HL-60 (cell line): ENCODE measurements around the gene DLX6.

ENCODE experiments used
- DNase-seq, 2 experiments: peaks; one replicate each; pipeline ENCODE4 v3.0.0-alpha.2; 2010 to 2020; ENCODE audit warnings: low read depth in 1 of 2, low spot score in 1 of 2
- H3K27ac ChIP-seq: fragments of 250-450 bp; sonication (Bioruptor Pico); replicated peaks from 2 replicates; pipeline ENCODE4 v1.5.1; 2020; ENCODE audit warnings: mild to moderate bottlenecking, moderate library complexity
- H3K27me3 ChIP-seq: fragments of 250-450 bp; sonication (Bioruptor Pico); 2 replicates; pipeline ENCODE4 v1.5.1; 2021; ENCODE audit warnings: mild to moderate bottlenecking, moderate library complexity; ENCODE audit not compliant: insufficient read depth, poor library complexity, severe bottlenecking
- H3K4me3 ChIP-seq: replicated peaks from 2 replicates; pipeline ENCODE4 v1.5.1; 2011; ENCODE audit warnings: mild to moderate bottlenecking, control low read depth, low read length; ENCODE audit not compliant: insufficient read depth
- GABPA ChIP-seq: IDR thresholded peaks from 2 replicates; pipeline ENCODE4 v1.6.1; 2012; ENCODE audit warnings: low read depth
- POLR2AphosphoS5 ChIP-seq: IDR thresholded peaks from 2 replicates; pipeline ENCODE4 v1.6.1; 2012; ENCODE audit warnings: low read depth
- SPI1 ChIP-seq: IDR thresholded peaks from 2 replicates; pipeline ENCODE4 v1.6.1; 2012; ENCODE audit warnings: low read depth, mild to moderate bottlenecking, borderline replicate concordance
- TF ChIP-seq, protein P1 (sequence below): IDR thresholded peaks from one replicate; pipeline ENCODE4 v1.5.1; 2011; ENCODE audit warnings: low read length, control low read depth, inconsistent platforms; ENCODE audit not compliant: insufficient read depth
- TF ChIP-seq, protein P2 (sequence below): IDR thresholded peaks from 2 replicates; pipeline ENCODE4 v1.6.1; 2012; ENCODE audit warnings: low read depth; ENCODE audit not compliant: insufficient replicate concordance

DLX6 gene

DNA sequence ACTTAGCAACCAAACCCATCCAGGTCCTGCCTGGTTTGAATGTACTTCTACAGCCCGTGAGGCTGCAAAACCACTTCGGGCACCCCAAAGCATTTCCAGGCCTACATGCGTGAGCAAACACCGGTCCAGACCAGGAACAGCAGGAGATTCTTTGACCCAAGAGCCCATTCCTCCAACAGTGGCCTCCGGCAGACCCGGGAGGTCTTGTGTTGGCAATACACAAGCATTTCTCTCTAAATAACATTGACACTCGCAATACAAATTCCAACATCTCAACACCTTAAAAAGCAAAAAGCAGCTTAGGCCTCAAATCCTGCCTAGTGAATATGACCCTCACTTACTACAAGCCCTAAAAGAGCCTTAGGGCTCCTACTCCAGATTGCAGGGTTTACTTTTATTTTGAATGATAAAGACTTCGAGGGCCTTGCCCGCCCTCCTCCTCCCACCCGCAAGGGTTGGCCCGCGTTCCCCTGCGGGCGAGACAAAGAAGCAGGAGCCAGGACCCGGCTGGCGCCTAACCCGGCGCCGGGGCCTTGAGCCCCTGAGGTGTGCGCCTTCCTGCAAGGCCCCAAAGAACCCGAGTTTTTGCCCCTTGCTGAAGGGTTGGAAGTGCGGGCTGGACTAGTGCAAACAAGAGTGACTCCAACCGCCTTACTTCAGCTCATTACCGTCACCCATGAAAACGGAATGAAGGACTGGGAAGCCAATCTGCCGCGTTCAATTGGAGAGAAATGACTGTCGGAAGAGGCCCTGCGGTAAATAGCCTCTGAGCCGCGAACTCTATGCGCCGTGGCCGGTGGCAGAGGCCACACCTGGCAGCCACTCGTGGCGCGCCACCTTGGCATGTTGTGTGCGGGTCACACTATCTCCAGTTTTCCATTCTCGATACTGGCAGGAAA is 3.4 kb upstream of the DLX6 start:
- no peak for DNase-seq
- Histone ChIP-seq H3K4me3 (no peak overlapping the region), H3K27me3 (peaks cover 67% of the 10 kb centered on the region), H3K27ac (no peak overlapping the region)
- TF ChIP-seq, protein P1, sequence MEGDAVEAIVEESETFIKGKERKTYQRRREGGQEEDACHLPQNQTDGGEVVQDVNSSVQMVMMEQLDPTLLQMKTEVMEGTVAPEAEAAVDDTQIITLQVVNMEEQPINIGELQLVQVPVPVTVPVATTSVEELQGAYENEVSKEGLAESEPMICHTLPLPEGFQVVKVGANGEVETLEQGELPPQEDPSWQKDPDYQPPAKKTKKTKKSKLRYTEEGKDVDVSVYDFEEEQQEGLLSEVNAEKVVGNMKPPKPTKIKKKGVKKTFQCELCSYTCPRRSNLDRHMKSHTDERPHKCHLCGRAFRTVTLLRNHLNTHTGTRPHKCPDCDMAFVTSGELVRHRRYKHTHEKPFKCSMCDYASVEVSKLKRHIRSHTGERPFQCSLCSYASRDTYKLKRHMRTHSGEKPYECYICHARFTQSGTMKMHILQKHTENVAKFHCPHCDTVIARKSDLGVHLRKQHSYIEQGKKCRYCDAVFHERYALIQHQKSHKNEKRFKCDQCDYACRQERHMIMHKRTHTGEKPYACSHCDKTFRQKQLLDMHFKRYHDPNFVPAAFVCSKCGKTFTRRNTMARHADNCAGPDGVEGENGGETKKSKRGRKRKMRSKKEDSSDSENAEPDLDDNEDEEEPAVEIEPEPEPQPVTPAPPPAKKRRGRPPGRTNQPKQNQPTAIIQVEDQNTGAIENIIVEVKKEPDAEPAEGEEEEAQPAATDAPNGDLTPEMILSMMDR, result no peak
- TF ChIP-seq, protein P2, sequence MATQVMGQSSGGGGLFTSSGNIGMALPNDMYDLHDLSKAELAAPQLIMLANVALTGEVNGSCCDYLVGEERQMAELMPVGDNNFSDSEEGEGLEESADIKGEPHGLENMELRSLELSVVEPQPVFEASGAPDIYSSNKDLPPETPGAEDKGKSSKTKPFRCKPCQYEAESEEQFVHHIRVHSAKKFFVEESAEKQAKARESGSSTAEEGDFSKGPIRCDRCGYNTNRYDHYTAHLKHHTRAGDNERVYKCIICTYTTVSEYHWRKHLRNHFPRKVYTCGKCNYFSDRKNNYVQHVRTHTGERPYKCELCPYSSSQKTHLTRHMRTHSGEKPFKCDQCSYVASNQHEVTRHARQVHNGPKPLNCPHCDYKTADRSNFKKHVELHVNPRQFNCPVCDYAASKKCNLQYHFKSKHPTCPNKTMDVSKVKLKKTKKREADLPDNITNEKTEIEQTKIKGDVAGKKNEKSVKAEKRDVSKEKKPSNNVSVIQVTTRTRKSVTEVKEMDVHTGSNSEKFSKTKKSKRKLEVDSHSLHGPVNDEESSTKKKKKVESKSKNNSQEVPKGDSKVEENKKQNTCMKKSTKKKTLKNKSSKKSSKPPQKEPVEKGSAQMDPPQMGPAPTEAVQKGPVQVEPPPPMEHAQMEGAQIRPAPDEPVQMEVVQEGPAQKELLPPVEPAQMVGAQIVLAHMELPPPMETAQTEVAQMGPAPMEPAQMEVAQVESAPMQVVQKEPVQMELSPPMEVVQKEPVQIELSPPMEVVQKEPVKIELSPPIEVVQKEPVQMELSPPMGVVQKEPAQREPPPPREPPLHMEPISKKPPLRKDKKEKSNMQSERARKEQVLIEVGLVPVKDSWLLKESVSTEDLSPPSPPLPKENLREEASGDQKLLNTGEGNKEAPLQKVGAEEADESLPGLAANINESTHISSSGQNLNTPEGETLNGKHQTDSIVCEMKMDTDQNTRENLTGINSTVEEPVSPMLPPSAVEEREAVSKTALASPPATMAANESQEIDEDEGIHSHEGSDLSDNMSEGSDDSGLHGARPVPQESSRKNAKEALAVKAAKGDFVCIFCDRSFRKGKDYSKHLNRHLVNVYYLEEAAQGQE, result no peak
- no peak for TF ChIP-seq POLR2AphosphoS5
- no peak for TF ChIP-seq GABPA
- TF ChIP-seq SPI1, result no peak

DNA sequence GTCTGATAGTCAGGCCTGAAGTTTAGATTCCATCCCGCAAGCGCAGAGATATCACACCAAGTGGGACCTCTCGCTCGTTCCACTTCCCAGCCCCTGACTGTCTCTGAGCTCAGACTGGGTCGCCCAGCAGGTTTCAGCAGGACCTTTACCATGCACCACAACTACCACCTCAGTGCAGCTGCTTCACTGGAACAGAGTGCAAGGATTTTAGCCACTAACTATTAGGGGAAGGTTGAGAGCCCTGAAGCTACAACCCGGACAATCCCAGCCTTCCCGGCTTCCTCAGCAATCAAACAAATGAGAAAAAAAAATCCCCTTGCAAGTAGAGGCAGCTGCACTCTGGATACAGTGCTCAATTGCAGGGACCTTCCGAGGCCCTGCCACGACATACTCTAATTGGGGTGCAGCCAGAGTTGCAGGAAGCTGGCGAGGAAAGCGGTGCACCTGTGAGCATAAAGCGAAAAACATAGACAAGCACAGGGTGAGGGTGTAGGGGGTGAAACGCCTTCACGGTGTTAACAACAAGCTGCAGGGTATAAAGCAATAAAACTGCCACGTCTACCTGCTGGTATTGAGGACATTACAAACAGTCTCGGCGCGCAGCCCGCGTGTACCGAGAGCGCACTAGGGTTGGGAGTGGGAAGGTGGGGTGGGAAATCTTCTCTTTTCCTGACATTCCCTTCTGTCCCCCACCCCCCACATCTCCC is 2.6 kb upstream of the DLX6 start:
- Histone ChIP-seq H3K27ac (no peak overlapping the region), H3K4me3 (no peak overlapping the region), H3K27me3 (peaks cover 64% of the 10 kb centered on the region)
- TF ChIP-seq, protein P2, result no peak
- TF ChIP-seq POLR2AphosphoS5, result no peak
- no peak for DNase-seq

DNA sequence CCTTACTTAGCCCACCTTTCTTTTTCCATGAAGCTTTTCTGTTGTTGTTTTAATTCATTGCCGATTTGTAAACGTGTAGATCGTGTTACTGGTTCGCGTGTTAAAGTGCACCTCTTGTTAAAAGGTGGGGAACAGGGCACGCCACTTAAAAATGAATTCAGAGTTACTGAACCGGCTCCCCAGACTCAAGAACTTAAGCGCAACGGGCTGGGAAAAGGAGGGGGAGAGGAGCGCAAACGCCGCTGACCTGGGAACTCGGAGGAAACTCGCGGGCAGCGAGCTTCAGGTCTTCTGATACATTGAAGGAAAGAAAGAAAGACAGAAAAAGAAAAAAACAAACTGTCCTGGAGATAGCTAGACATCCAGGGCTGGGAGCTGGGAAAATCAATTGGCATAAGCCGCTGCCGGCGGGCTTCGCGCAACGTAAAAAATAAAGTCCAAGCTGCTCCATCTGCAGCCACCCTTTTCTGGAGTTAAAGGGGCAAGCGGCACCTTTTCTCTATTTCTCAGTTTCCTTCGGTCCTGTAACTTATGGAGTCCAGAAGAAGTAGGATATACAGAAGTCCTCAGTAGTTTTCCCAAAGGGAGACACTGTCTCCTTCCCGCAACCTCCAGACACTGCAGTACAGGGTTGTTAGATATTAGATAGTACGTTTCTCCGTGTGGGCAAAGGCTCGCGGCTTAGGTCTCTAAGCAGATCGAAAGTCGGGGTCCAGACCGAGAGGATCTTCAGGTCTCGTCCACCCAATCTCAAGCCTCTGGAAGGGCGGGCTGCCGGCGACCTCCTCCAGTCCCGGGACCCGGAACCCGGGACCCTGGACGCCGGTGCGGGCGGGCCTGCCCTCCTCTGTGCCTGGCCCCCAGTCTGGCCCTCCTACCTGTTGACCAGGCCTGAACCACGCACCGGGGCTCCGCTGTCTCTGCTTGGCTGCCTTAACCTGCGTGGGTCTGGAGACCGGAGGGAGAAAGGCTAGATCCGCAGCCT is 1.8 kb upstream of the DLX6 start:
- TF ChIP-seq GABPA, result no peak
- TF ChIP-seq, protein P1, result no peak
- TF ChIP-seq, protein P2, result no peak
- no peak for TF ChIP-seq SPI1
- TF ChIP-seq POLR2AphosphoS5, result no peak
- Histone ChIP-seq H3K27me3 (peaks cover 61% of the 10 kb centered on the region), H3K4me3 (no peak overlapping the region), H3K27ac (no peak overlapping the region)
- DNase-seq, result no peak
